Measurements from ENCODE around the gene CDKN2B-AS1. TPM values are rescaled to one million over a fixed set of nuclear protein-coding genes. Genes with fewer than 3 reads are reported as not detected.

CDKN2B-AS1 gene
- total and polyA plus RNA-seq, 10 donors, result 0.90 to 6.6 (median 2.5) TPM

GRCh38 chr9:22146604-22147003 is 152.0 kb downstream of the CDKN2B-AS1 start:
- intact Hi-C loops (cut with DNase I; ENCODE audit: low total_unique reads), result no loop called here

GRCh38 chr9:22147813-22148527 is 153.4 kb downstream of the CDKN2B-AS1 start:
- Histone ChIP-seq H3K27ac (no peak overlapping the region), H3K27me3 (replicated peaks in 1 of 7) (no peaks in the 10 kb centered on the region), H3K4me3 (no peak overlapping the region), H3K9me3 (no peaks in the 10 kb centered on the region), H3K4me1 (no peaks in the 10 kb centered on the region), H3K36me3 (no peaks in the 10 kb centered on the region)
- DNase-seq, result no peak
- intact Hi-C loops (cut with DNase I; ENCODE audit: low total_unique reads), result no loop called here
- no peak for TF ChIP-seq POLR2A (IDR thresholded peaks at IDR 0.05)
- WGBS, 5 donors, result 79 to 86% (median 83%) methylated on average over 8 of the region's 8 CpGs

More at GRCh38 chr9:22146604-22147003, 152.0 kb downstream of the CDKN2B-AS1 start:
- WGBS, 5 donors, result 60 to 71% (median 67%) methylated on average over 3 of the region's 3 CpGs
- H3K9me3 ChIP-seq, result no peaks in the 10 kb centered on the region
- no peak for DNase-seq
- peaks cover 0 to 6% (median 0%) of the 10 kb centered on the region in 6 donors for H3K4me1 ChIP-seq
- no peak overlapping the region for H3K4me3 ChIP-seq
- H3K27ac ChIP-seq, result no peak overlapping the region
- no peaks in the 10 kb centered on the region for H3K27me3 ChIP-seq (replicated peaks in 1 of 7)
- no peak for TF ChIP-seq POLR2A (IDR thresholded peaks at IDR 0.05)
- no peak for TF ChIP-seq CTCF (IDR thresholded peaks at IDR 0.05 in 8 of 11, conservative IDR thresholded peaks at IDR 0.05 in 3 of 11)
- no peak for TF ChIP-seq POLR2AphosphoS5 (IDR thresholded peaks at IDR 0.05)
- H3K36me3 ChIP-seq, result no peaks in the 10 kb centered on the region

GRCh38 chr9:22148528-22148875 is 153.9 kb downstream of the CDKN2B-AS1 start:
- intact Hi-C loops (cut with DNase I; ENCODE audit: low total_unique reads), result no loop called here
- Histone ChIP-seq H3K27me3 (replicated peaks in 1 of 7) (no peaks in the 10 kb centered on the region), H3K9me3 (no peaks in the 10 kb centered on the region), H3K36me3 (no peaks in the 10 kb centered on the region), H3K4me1 (no peaks in the 10 kb centered on the region), H3K27ac (no peak overlapping the region), H3K4me3 (no peak overlapping the region)
- no peak for TF ChIP-seq CTCF (IDR thresholded peaks at IDR 0.05 in 8 of 11, conservative IDR thresholded peaks at IDR 0.05 in 3 of 11)
- no peak for TF ChIP-seq POLR2A (IDR thresholded peaks at IDR 0.05)
- TF ChIP-seq POLR2AphosphoS5 (IDR thresholded peaks at IDR 0.05), result no peak
- DNase-seq, result no peak

GRCh38 chr9:22148876-22149637 is 154.5 kb downstream of the CDKN2B-AS1 start:
- no peak overlapping the region for H3K4me3 ChIP-seq
- no peaks in the 10 kb centered on the region for H3K4me1 ChIP-seq
- no peaks in the 10 kb centered on the region for H3K27me3 ChIP-seq (replicated peaks in 1 of 7)
- intact Hi-C loops (cut with DNase I; ENCODE audit: low total_unique reads), result no loop called here
- H3K36me3 ChIP-seq, result no peaks in the 10 kb centered on the region
- no peak overlapping the region for H3K27ac ChIP-seq
- no peak for DNase-seq
- no peak for TF ChIP-seq CTCF (IDR thresholded peaks at IDR 0.05 in 8 of 11, conservative IDR thresholded peaks at IDR 0.05 in 3 of 11)
- no peak for TF ChIP-seq POLR2AphosphoS5 (IDR thresholded peaks at IDR 0.05)
- no peak for TF ChIP-seq POLR2A (IDR thresholded peaks at IDR 0.05)
- no peaks in the 10 kb centered on the region for H3K9me3 ChIP-seq
